IMR-90 (cell line): ENCODE measurements around the gene SEMA5A. TPM values are rescaled to one million over a fixed set of nuclear protein-coding genes. Genes with fewer than 3 reads are reported as not detected.

Experiments
- ATAC-seq: fragments of 200-7000 bp; cut with Tn5 transposase; 2 replicates; pipeline ENCODE4 v1.9.1; 2020; ENCODE audit warnings: low read depth, mild to moderate bottlenecking, moderate library complexity
- BruUV-seq: library from RNA; stranded (reverse); fragments of 400-500 nt; replicated peaks from 2 replicates; lab custom pipeline; 2021; lab: Mats Ljungman, UMichigan
- CTCF ChIA-PET: fragments of 300-600 bp; formaldehyde crosslinking; extraction: SDS; loops from one replicate; lab custom pipeline; 2021; ENCODE audit warnings: antibody characterized with exemption; lab: Yijun Ruan, JAX
- POLR2A ChIA-PET: fragments of 300-600 bp; sonication (Branson Sonifier 250); formaldehyde crosslinking; loops from one replicate; lab custom pipeline; 2022; ENCODE audit warnings: antibody characterized with exemption; ENCODE audit not compliant: unreplicated experiment; lab: Charles Lee
- DNase-seq: peaks from one replicate; pipeline ENCODE4 v3.0.0; 2013
- H2AFZ ChIP-seq: replicated peaks from 2 replicates; pipeline ENCODE3; 2013; ENCODE audit warnings: low read length, mild to moderate bottlenecking; ENCODE audit not compliant: poor library complexity
- H2AK5ac ChIP-seq: 2 replicates; pipeline ENCODE4 v1.6.1; 2013; ENCODE audit warnings: low read depth, low read length, inconsistent platforms
- H2AK9ac ChIP-seq: replicated peaks from 2 replicates; pipeline ENCODE3; 2013; ENCODE audit warnings: mild to moderate bottlenecking, low read depth, low read length, moderate library complexity; ENCODE audit not compliant: poor library complexity
- H2BK120ac ChIP-seq: 2 replicates; pipeline ENCODE4 v1.6.1; 2013; ENCODE audit warnings: low read depth, low read length, inconsistent platforms
- H2BK15ac ChIP-seq: 3 replicates; pipeline ENCODE4 v1.6.1; 2013; ENCODE audit warnings: low read depth, low read length, inconsistent platforms
- H2BK20ac ChIP-seq: 2 replicates; pipeline ENCODE4 v1.6.1; 2013; ENCODE audit warnings: low read depth, mild to moderate bottlenecking, inconsistent platforms, low read length, moderate library complexity
- H2BK5ac ChIP-seq: 2 replicates; pipeline ENCODE4 v1.6.1; 2013; ENCODE audit warnings: mild to moderate bottlenecking, low read depth, low read length, inconsistent platforms; ENCODE audit not compliant: poor library complexity, severe bottlenecking
- H3K14ac ChIP-seq: replicated peaks from 2 replicates; pipeline ENCODE4 v1.6.1; 2013; ENCODE audit warnings: low read depth, low read length, inconsistent platforms
- H3K18ac ChIP-seq: 2 replicates; pipeline ENCODE4 v1.6.1; 2013; ENCODE audit warnings: low read depth, low read length, control low read depth
- H3K23ac ChIP-seq: 2 replicates; pipeline ENCODE4 v1.6.1; 2013; ENCODE audit warnings: low read depth, low read length, inconsistent platforms
- H3K27ac ChIP-seq: 2 replicates; pipeline ENCODE4 v1.5.1; 2013; ENCODE audit warnings: mild to moderate bottlenecking, control low read depth, low read length; ENCODE audit not compliant: insufficient read depth
- H3K27me3 ChIP-seq: 2 replicates; pipeline ENCODE4 v1.6.1; 2013; ENCODE audit warnings: low read length; ENCODE audit not compliant: control insufficient read depth, insufficient read depth
- H3K36me3 ChIP-seq: 2 replicates; pipeline ENCODE4 v1.6.1; 2013; ENCODE audit warnings: low read length, mixed read lengths; ENCODE audit not compliant: control insufficient read depth, insufficient read depth
- H3K4ac ChIP-seq: 2 replicates; pipeline ENCODE4 v1.6.1; 2013; ENCODE audit warnings: low read depth, low read length, inconsistent platforms
- H3K4me1 ChIP-seq: 2 replicates; pipeline ENCODE4 v1.6.1; 2013; ENCODE audit warnings: low read length, mixed read lengths; ENCODE audit not compliant: control insufficient read depth, insufficient read depth
- H3K4me2 ChIP-seq: 2 replicates; pipeline ENCODE4 v1.6.1; 2013; ENCODE audit warnings: low read depth, mild to moderate bottlenecking, control low read depth, low read length, moderate library complexity
- H3K4me3 ChIP-seq: 2 replicates; pipeline ENCODE4 v1.5.1; 2013; ENCODE audit warnings: low read depth, mild to moderate bottlenecking, control low read depth, low read length, moderate library complexity; ENCODE audit not compliant: insufficient read depth
- H3K56ac ChIP-seq: 2 replicates; pipeline ENCODE4 v1.6.1; 2013; ENCODE audit warnings: low read length, inconsistent platforms; ENCODE audit not compliant: insufficient read depth; ENCODE audit errors: extremely low read depth
- H3K79me1 ChIP-seq, 2 experiments: 2 replicates each; pipeline ENCODE4 v1.6.1; 2013; ENCODE audit warnings: low read length in 2 of 2, inconsistent platforms in 1 of 2, low read depth in 1 of 2
- H3K9ac ChIP-seq: 2 replicates; pipeline ENCODE4 v1.6.1; 2013; ENCODE audit warnings: low read depth, low read length, control low read depth
- H3K9me1 ChIP-seq: 2 replicates; pipeline ENCODE4 v1.6.1; 2013; ENCODE audit warnings: low read length, inconsistent platforms; ENCODE audit not compliant: insufficient read depth
- H3K9me3 ChIP-seq: 2 replicates; pipeline ENCODE4 v1.6.1; 2013; ENCODE audit warnings: low read length; ENCODE audit not compliant: control insufficient read depth, insufficient read depth
- H4K20me1 ChIP-seq: 2 replicates; pipeline ENCODE4 v1.6.1; 2013; ENCODE audit warnings: low read length, inconsistent platforms; ENCODE audit not compliant: insufficient read depth
- H4K5ac ChIP-seq: 2 replicates; pipeline ENCODE4 v1.6.1; 2013; ENCODE audit warnings: mild to moderate bottlenecking, low read depth, low read length, control low read depth
- H4K8ac ChIP-seq, 2 experiments: 2 replicates each; pipeline ENCODE4 v1.6.1; 2013; ENCODE audit warnings: low read depth in 2 of 2, low read length in 2 of 2, control low read depth in 1 of 2, inconsistent platforms in 1 of 2
- H4K91ac ChIP-seq: 2 replicates; pipeline ENCODE4 v1.6.1; 2013; ENCODE audit warnings: low read depth, low read length, inconsistent platforms; ENCODE audit not compliant: insufficient read depth
- BHLHE40 ChIP-seq: fragments of 150-350 bp; IDR thresholded peaks from 2 replicates; pipeline ENCODE4 v1.6.1; 2016; ENCODE audit warnings: mild to moderate bottlenecking, low read depth, low read length
- CEBPB ChIP-seq: IDR thresholded peaks from 2 replicates; pipeline ENCODE4 v1.6.1; 2012; ENCODE audit warnings: low read depth, low read length, improper control_type of control experiment
- FOS ChIP-seq: fragments of 150-350 bp; IDR thresholded peaks from 2 replicates; pipeline ENCODE4 v1.6.1; 2016; ENCODE audit warnings: low read depth, low read length
- MAFK ChIP-seq: IDR thresholded peaks from 2 replicates; pipeline ENCODE4 v1.6.1; 2012; ENCODE audit warnings: low read depth, low read length, improper control_type of control experiment
- MAZ ChIP-seq: IDR thresholded peaks from 2 replicates; pipeline ENCODE4 v1.6.1; 2012; ENCODE audit warnings: low read depth, mild to moderate bottlenecking, low read length, improper control_type of control experiment, moderate library complexity, borderline replicate concordance
- MXI1 ChIP-seq: IDR thresholded peaks from 2 replicates; pipeline ENCODE4 v1.6.1; 2012; ENCODE audit warnings: low read depth, mild to moderate bottlenecking, low read length, moderate library complexity, borderline replicate concordance
- NFE2L2 ChIP-seq: fragments of 150-350 bp; IDR thresholded peaks from 2 replicates; pipeline ENCODE4 v1.6.1; 2016; ENCODE audit warnings: low read depth, mild to moderate bottlenecking, low read length
- WGBS, 2 experiments: methylation state at CpG; one replicate each; pipeline versions ENCODE4 v1.1.5 to v1.1.7; 2013; ENCODE audit warnings: missing lambda C conversion rate in 2 of 2; ENCODE audit not compliant: insufficient read length in 1 of 2; ENCODE audit errors: extremely low coverage in 2 of 2; 5-methylcytosine and 5-hydroxymethylcytosine counted together
- dilution Hi-C: fragments of 300-500 bp; cut with HindIII; formaldehyde crosslinking; loops from one replicate; pipeline ENCODE4 v1.14.3; 2018; ENCODE audit warnings: low sequenced_read_pairs; ENCODE audit not compliant: unreplicated experiment
- in situ Hi-C: fragments of 300-500 bp; cut with MboI; formaldehyde crosslinking; loops from 3 replicates; pipeline ENCODE4 v1.14.3; 2019; ENCODE audit warnings: low sequenced_read_pairs, inconsistent platforms, mixed read lengths
- intact Hi-C: fragments of 100-400 bp; cut with micrococcal nuclease; formaldehyde crosslinking; loops from 2 replicates; pipeline ENCODE4 v1.10.0; 2022
- polyA plus RNA-seq, 3 experiments: library from polyadenylated mRNA; depleted of rRNA; stranded (reverse); fragments of >200 nt; gene quantifications; 2 replicates each; pipeline ENCODE4 v1.2.3, GENCODE V29; 2012; ENCODE audit warnings: low replicate concordance in 1 of 3
- total RNA-seq: library from RNA; depleted of rRNA; stranded (reverse); fragments of >200 nt; gene quantifications from 2 replicates; pipeline ENCODE4 v1.2.3, GENCODE V29; 2012

The SEMA5A gene
- total and polyA plus RNA-seq, 2 of the 4 experiments (the other 2 are of a cell fraction), result 8.2 to 9.9 TPM

DNA sequence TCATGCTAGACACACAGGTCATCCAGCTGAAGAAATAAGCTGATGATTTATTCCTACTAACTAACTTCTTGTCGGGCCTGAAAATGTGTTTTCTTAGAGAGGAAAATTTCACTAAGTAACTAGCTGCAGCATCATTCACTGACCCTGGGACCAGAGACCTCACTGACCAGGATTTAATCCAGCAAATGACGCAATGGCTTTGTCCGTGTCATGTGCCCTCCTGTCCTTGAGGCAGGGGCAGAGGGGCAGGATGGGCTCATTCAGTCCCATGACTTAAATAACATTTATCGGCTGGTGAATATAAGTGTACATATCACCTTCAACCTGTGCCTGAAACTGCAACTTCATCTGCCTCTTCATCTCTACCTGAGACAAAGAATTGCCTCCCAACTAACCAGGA, 154.8 kb downstream of the SEMA5A start:
- H3K79me1 ChIP-seq, result peaks cover 13 to 64% of the 10 kb centered on the region in 2 experiments
- no peak overlapping the region for H2BK5ac ChIP-seq
- no peak overlapping the region for H3K4me2 ChIP-seq
- H3K36me3 ChIP-seq, result no peaks in the 10 kb centered on the region
- no peak overlapping the region for H3K4me3 ChIP-seq
- no peak overlapping the region for H3K14ac ChIP-seq
- H3K9ac ChIP-seq, result no peak overlapping the region
- WGBS, 2 experiments, result 100% methylated on average over 1 of the region's 4 CpGs; no CpG with 5 or more reads in 1 of the 2 experiments
- H3K4me1 ChIP-seq, result peaks cover 1% of the 10 kb centered on the region; the same call in 1 of the 2 replicates
- no peak for ATAC-seq
- no peak overlapping the region for H4K5ac ChIP-seq
- no peak overlapping the region for H3K27ac ChIP-seq
- TF ChIP-seq FOS (no peak), NFE2L2 (no peak), MXI1 (no peak), MAFK (no peak), CEBPB (peak; percentile 20; the same call in 1 of the 2 replicates), BHLHE40 (no peak), MAZ (no peak)
- no peak for DNase-seq
- H3K18ac ChIP-seq, result no peak overlapping the region
- H3K9me1 ChIP-seq, result peaks cover 14% of the 10 kb centered on the region
- ChIA-PET CTCF (no interaction called here), POLR2A (no interaction called here)
- intact Hi-C loops (no loop called here), dilution Hi-C loops (no loop called here), in situ Hi-C loops (no loop called here)
- H2BK15ac ChIP-seq, result no peak overlapping the region
- H4K91ac ChIP-seq, result no peak overlapping the region
- peaks cover 12% of the 10 kb centered on the region; the same call in 1 of the 2 replicates for H4K20me1 ChIP-seq
- H3K27me3 ChIP-seq, result no peaks in the 10 kb centered on the region
- no peaks in the 10 kb centered on the region for H3K9me3 ChIP-seq
- no peak overlapping the region for H4K8ac ChIP-seq
- no peak overlapping the region for H3K23ac ChIP-seq
- no peak overlapping the region for H2BK20ac ChIP-seq
- no TSS peak for BruUV-seq
- no peak overlapping the region for H3K56ac ChIP-seq
- no peak overlapping the region for H2AK5ac ChIP-seq
- no peak overlapping the region for H2AK9ac ChIP-seq
- no peak overlapping the region for H3K4ac ChIP-seq
- no peak overlapping the region for H2AFZ ChIP-seq
- H2BK120ac ChIP-seq, result no peak overlapping the region
